GM21367 (cell line): ENCODE measurements around the gene GRM1.
"Not testable (repeated sequence)": the region's sequence is repeated elsewhere in the genome, so short reads cannot be mapped to it uniquely, and the experiment has no call there.

ENCODE experiments used
- ATAC-seq: cut with Tn5 transposase; IDR thresholded peaks from one replicate; pipeline ENCODE4 v1.9.1; 2021; ENCODE audit not compliant: unreplicated experiment

Gene GRM1

DNA sequence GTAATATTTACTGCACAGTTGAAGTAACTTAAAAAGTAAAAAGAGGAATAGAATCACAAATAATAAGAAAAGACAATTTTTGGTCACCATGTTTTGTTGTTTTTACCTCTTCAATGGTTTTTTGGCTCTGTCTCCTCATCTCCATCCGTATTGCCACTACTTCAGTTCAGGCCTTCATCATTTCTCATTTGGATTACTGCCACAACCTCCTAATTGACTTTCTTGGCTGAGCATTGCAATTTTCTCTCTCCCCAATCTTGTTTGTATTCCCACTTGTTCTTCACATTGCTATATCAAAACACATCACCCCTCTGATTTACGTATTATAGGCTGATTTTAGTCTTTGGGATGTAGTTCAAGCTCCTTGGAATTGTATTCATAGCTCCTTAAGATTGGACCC, 161.7 kb downstream of the GRM1 start:
- ATAC-seq, result no peak

DNA sequence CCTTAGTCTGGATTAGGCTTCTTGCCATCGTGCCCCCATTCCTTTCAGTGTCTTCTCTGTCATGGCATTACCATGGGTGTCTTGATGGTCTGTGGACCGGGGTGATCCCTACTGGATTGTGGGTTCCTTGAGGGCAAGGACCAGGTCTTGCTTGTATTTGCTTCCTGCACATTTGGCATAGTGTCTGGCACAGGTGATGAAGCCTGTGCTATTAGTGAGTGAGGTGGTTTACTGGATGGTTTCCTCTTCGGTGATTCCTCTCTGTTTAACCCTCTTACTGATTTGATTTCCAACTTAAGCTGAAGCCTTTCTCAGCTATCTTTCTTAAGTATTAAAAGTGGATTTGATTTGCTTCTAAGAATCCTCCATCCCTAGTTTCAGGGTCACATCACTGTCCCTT, 162.3 kb downstream of the GRM1 start:
- no peak for ATAC-seq

DNA sequence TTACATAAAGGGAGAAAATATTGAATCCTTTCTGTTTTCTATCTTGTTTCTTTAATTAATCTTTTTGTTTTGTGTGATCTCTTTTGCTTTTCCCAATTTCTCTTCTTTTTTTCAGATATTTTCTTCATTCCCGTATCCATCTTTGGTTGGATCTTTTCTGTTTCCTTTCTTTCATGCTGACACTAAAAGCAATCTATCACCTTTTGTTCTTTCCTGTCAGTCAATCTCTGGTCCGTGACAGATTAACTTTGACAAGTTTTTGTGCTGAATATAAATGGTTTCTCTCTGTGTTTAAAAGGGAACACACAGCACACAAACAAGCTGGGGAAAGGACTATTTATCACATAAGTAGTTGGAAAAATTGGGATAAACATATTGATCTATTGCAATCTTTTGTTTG, 162.8 kb downstream of the GRM1 start:
- no peak for ATAC-seq

DNA sequence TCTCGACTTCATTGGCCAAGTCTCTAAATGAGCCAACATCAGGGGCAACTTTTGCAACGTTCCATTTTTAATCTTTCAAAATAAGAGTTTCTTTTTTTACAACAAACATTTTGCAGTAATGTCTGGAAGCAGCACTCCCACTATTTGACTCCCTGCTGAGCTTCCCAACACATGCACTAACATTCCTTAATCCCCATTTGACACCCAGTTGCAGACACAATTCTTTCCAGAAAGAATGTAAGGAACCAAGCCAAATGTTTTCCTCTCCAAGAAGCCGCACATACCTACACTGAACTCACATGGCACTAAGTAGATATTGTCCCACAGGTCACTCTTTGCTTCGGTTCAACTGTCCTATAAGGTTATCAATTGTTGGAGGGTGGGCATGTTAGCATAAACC, 165.6 kb downstream of the GRM1 start:
- ATAC-seq, result no peak

DNA sequence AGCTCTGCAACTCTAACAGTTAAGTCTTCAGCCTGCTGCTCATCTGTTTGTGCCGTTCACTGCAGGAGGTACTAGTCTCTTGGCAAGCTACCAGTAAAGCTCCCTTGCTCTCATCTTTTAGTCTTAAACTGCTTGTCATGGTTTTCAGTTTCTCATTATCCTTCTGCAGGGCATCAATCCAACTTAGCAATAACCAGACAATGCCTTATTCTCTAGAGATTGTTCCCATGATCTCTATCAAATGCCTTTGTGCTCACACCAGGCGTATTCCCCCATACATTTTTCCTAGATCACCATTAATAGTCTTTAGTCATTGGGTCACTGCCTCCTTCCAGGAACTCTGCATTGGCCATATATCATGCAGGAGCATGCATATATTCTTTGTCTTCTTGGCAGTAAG, 171.3 kb downstream of the GRM1 start:
- ATAC-seq, result no peak

DNA sequence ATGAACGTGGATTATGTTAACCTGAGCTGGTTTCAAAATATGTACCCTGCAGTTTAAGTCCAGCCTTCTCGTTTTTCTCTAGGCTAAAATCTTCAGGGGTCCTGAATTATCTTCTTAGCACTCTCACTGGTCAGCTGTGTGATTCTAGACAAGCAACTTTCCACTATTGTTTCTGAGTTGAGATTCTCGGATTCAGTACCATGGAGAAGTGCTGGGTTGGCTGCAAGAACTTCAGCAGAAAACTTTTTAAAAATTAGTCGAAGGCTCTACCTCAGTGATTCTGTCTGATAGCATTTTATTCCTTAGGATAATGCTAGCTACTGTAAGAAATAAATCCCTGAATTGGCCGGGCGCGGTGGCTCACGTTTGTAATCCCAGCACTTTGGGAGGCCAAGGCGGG, 173.7 kb downstream of the GRM1 start:
- ATAC-seq, result no peak

DNA sequence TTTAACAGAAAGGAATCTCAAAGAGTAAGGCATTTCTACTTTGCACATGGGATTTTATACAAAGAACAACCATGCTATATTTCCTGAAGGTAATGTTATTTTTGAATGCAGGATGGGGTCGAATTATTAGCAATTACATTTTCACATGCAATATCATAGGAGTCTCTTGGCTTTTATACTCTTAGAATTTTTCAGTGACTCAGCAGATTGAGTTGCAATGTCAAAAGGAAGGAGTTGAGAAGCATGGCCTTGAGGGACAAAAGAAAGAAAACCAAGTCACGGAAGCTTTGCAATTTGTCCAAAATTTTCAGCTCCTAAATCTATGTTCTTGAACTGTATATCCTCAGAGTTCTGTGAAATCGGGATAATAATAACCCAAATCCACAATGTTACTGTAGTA, 181.1 kb downstream of the GRM1 start:
- ATAC-seq, result no peak

DNA sequence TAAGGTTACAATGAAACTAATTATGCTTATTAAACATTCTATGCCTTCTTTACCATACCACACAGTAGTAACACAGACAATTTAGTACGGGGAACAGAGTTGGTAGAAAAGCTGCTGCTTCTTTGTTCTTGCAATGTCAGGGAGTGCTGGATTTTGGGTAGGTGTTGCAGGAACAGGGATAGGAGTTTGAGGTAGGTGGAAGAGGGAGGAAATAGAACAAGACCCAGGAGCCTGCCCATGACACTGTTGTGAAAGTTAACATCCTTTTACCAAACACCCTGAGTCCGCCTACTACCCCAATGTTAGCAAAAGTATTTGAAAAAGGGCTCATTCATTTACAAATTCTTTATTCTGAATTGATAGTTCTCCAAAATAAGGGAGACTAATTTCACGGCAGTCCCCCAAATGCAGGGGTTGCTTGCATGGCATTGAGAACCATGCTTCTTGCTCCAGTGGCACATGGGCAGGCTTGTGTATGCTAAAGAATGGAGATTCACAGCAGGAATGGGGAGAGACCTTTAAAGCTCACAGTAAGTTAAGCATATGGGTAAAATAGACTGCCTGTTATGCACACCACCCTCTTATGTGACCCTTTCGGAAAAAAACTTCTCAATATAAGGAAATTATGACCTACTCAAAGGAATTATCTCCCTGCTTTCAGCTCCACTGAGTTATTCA, 181.7 kb downstream of the GRM1 start:
- ATAC-seq, result no peak

DNA sequence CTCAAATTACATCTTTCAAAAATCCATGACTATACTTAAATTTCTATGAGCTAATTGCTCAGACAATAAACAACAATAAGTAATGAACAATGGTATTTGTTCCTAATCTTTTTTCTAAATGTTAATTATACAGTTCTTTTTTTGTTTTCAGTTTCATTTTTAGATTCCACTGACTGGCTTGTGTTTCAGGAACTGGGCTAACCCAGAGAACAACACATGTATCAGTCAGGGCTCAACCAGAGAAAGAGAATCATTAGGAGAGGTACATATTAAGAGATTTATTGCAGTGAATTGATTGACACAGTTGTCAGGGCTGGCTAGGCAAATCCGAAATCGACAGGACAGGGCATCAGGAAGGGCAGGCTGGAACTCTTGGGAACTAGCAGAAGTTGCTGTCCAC, 182.8 kb downstream of the GRM1 start:
- no peak for ATAC-seq

DNA sequence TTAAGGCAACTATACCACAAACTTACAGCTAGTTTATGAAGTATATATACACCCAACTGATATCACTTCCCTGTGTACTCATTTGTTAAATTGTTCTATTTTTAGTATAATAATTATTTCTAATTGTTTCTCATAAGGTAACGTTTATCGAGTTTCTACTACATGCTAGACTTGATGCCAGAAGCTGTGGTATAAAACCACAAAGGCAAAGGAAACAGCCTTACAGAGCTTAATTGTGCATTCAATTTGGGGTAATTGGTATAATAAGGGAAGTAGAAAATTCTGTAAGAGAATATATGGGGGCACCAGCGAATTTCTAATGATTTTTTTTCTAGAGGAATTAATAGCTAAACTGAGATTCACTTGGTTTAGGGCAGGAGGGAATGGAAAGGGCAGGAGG, 183.9 kb downstream of the GRM1 start:
- ATAC-seq, result no peak

DNA sequence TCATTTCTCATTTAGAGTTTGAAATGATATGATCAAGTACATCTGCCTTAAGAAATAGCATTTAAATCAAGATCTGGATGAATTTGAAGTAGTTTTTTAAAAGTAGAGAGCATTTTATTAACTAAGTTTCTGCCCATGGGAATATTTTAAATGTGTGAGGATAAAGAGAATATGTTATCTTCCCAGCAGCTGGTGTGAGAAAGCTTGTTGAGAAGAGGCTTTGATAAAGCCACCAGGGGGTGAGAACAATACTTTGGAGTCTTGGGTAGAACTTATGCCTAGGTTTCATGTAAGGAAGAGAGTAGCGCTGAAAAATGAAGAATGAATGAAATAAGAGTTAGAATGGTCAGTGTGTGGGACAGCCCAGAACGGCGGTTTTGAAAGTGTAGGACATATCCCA, 190.2 kb downstream of the GRM1 start:
- ATAC-seq, result no peak

DNA sequence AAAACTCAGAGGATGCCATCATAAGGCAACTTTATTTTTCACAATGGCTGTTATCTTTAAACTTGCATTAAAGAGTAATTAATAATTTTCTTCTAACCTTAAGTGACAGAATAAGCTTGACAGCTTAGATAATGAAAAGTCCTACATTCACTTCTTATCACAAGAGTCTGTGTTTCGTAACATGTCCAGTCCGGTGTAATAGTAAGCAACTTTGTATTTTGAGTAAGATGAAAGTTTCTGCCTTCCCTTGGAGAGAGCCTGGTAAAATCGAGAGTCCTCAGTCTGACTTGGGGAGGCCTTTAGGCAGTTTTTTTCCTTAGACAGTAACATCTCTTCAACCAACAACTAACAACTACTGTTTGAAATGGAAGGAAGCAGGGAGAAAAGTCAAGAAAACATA, 195.6 kb downstream of the GRM1 start:
- no peak for ATAC-seq

DNA sequence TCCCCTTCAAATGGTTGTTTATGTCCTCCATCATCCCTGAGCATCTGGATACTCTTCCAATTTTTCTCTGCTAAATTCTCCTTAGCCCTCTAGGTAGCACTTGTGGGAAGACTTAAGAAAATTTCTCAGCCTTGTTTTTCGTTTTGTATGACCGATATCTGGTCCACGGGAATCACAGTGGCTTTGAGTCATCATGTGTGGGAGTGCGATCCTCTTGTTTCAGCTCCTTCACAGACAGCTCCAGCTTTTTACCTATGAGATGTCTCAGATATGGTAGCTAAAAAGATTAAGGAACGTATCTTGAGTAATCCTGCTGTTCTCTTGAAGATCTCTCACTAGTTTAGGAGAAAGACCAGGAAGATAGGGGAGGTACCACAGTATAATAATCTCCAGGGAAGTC, 196.1 kb downstream of the GRM1 start:
- no peak for ATAC-seq

DNA sequence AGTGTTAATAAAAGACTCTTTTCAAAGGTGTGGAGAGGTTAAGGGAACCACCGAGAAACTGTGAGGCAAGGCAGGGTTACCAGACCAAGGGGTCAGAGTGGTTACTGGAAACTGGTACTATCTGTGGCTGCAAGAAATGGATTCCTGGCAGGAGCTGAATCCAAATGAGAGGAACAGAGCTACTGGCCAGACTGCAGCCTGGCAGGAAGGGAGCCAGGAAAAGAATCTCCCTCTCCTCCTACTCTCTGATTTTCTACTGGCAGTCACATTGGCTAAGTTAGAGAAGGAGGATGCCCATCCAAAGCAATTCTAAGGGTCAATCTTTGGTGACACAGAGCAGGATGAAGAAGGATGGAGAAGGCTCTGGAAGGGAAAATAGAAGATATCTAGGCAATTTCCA, 211.5 kb downstream of the GRM1 start:
- no peak for ATAC-seq

DNA sequence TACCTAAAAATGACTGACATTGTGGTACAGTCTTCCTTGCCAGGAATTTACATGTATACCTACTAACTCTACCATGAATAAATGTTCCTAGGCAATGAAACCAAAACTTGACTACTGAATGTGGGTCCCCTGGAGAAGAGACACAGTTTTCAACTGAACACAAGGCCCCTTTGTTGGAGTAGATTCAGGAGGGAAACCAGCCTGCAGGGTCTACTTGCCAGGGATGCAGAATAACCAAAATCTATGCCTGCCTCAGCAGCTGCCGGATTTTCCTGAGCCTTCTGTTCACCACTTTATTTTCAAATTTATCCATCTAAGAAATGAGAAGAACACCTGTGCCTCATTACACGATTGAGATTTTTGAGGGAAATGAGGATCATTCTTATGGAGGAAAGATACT, 211.9 kb downstream of the GRM1 start:
- ATAC-seq, result no peak

DNA sequence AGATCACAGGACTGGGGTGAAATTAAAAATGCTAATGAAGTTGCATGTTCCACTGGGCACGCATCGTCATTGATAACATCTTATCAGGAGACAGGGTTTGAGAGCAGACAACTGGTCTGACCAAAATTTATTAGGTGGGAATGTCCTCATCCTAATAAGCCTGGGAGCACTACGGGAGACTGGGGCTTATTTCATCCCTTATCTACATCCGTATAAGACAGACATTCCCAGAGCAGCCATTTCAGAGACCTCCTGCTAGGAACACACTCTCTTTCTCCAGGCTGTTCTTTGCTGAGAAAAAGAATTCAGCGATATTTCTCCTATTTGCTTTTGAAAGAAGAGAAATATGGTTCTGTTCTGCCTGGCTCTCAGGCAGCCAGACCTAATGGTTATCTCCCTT, 214.8 kb downstream of the GRM1 start:
- not testable (repeated sequence) for ATAC-seq

DNA sequence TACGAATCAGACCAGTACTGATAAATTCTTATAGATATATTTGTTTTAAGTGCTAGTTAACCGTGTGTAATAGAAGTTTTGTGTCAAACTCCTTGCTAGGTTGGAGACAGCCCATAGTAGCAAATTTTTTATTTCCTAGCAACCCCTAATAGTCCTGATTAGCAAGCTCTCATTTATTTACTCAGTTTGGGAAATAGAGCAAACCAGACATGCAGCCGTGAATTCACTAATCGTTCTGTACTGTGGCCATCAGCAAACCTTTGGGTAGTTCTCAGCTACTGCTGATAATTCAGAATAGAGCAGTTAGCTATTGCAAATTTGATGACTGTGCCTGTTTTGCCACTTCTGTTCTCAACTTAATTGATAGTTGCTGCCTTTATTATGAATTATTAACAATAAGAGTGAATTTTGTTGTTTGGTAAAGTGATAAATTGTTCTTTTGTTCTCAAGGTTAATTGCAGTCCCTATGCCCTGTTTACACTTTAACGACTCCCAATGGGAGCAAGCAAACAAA, 215.8 kb downstream of the GRM1 start:
- no peak for ATAC-seq

DNA sequence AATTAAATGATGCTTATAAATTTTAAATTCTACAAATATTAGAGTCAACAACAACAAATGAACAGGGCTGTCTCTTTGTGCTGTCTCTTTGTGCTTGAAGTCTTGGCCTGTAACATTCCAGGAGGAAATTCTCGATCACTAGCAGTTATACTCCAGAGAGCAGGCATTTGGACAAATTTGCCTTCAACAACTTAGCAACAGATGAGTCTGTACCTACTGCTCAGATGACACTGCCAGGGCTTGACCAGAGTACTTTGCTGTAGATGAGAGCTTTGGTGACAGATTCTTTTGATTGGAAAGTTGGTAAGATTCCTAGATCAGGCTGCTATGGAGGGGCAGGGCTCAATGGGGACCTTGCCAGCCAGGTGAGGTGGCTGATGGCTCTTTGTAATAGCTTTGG, 217.2 kb downstream of the GRM1 start:
- ATAC-seq, result no peak

DNA sequence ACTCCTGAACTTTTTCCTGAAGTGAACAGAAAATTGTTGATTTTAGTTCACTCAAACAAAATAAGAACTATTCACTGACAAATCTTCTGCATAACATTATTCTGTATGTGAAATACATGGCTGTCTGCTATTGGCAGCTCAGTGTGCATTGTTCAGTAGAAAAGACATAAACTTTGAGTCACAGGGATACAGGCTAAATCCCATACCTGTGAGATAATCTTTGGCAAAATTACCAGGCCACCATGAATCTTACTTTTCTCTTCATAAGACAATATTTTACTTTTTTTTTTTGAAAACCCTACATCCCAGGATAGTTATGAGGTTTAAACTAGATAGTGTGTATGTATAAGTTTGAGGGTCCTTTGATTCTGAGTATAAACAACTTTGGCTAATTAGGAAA, 224.8 kb downstream of the GRM1 start:
- ATAC-seq, result no peak

DNA sequence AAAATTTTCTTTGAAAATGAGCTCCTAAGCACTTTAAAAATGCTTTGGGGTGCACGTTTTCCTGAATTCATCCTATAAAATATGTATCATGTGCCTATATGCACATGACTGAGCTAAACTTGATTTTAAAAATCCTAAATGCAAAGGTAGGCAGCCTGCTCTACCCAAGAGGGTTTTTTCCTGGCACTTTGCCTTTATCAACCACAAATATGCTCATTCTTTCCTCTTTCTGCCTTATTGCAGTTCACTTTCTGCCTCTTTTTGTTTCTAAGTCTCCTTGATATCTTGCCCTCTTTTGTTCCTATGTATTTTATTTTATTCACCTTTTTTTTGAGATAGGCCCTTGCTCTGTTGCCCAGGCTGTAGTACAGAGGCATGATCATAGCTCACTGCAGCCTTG, 229.3 kb downstream of the GRM1 start:
- ATAC-seq, result no peak

DNA sequence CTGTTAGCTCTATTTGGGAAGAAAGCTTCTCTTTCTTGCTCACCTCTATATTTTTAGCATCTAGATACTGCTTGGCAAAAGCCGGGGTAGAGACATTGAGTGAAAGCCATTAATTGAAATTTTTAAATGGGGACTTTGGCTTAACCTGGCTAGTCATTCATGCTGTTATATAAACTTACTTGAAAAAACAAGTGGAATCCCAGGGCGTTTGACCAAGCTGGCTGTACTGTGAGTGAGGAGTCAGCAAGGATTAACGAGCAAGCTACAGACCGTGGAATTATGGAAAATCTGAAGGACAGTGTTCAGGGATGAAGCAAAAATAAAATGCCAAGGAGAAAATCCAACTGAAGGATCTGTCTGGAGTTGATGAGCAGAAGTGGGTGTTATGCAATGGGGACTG, 232.0 kb downstream of the GRM1 start:
- ATAC-seq, result no peak

DNA sequence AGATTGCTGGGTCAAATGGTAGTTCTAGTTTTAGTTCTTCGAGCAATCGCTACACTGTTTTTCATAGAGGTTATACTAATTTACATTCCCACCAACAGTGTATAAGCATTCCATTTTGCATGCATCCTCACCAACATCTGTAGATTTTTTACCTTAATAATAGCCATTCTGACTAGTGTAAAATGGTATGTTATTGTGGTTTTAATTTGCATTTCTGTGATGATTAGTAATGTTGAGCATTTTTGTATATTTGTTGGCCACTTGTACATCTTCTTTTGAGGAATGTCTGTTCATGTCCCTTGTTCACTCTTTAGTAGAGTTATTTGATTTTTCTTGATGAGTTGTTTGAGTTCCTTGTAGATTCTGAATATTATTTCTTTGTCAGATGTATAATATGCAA, 236.2 kb downstream of the GRM1 start:
- no peak for ATAC-seq

DNA sequence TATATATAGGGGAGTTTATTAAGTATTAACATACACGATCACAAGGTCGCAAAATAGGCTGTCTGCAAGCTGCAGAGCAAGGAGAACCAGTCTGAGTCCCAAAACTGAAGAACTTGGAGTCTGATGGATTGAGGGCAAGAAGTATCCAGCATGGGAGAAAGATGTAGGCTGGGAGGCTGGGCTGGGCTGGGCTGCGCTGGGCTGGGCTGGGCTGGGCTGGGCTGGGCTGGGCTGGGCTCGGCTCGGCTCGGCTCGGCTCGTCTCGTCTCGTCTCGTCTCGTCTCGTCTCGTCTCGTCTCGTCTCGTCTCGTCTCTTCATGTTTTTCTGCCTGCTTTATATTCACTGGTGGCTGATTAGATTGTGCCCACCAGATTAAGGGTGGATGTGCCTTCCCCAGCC, 238.6 kb downstream of the GRM1 start:
- ATAC-seq, result no peak
